Activated CD4-positive, alpha-beta T cell treated with anti-CD3 and anti-CD28 coated beads, Interleukin-2, Interleukin-6, amounts not matched to agents 100 ng/mL and 50 ng/mL, durations not matched to agents 16 hours and 8 hours (primary cell): ENCODE measurements around the gene P3R3URF.

ENCODE experiments used
- DNase-seq: peaks from one replicate; pipeline ENCODE4 v3.0.0-alpha.2; 2020

The P3R3URF gene

GRCh38 chr1:46131712-46132528 lies 44.4 kb downstream of the P3R3URF start:
- peak; percentile 24 for DNase-seq

GRCh38 chr1:46131093-46131492 lies 45.2 kb downstream of the P3R3URF start:
- no peak for DNase-seq

GRCh38 chr1:46130606-46131005 lies 45.7 kb downstream of the P3R3URF start:
- no peak for DNase-seq

- no peak for DNase-seq
Measured at GRCh38 chr1:46130121-46130520, 46.2 kb downstream of the P3R3URF start.

DNA sequence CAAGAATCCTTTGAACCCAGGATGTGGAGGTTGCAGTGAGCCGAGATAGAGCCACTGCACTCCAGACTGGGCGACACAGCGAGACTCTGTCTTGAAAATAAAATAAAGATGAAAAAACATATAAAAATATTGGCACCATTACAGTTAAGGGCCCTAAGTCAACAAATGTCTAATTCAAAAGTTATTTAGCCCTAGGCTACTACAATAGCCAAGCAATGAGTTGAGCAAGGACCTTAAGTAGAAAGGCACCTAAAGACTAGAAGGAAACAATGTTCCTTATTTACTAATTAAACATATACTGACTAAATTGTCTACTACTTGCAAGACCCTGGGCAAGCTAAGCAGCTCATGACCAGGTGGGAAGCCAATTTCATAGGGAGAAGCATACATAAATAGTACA lies 47.9 kb downstream of the P3R3URF start:
- no peak for DNase-seq
